Transverse colon (tissue), 4 donors: ENCODE results near the gene GAB2. TPM values are rescaled to one million over a fixed set of nuclear protein-coding genes. Genes with fewer than 3 reads are reported as not detected.
A peak's percentile ranks its signal among the peaks of the same experiment; 100 is the strongest.

ENCODE experiments used
- DNase-seq: peaks from one replicate; pipeline ENCODE4 v3.0.0-alpha.2; 2019
- H3K27ac ChIP-seq, 4 donors: fragments of 200-600 bp; sonication (generic); 2 replicates each; pipeline ENCODE4 v1.5.1; 2016 to 2018; ENCODE audit warnings: inconsistent platforms in 4 of 4
- H3K27me3 ChIP-seq: fragments of 200-600 bp; sonication (generic); 2 replicates; pipeline ENCODE4 v1.5.1; 2017; ENCODE audit warnings: inconsistent platforms
- H3K36me3 ChIP-seq, 4 donors: fragments of 200-600 bp; sonication (generic); 2 replicates each; pipeline ENCODE4 v1.5.1; 2017 to 2019; ENCODE audit warnings: inconsistent platforms in 4 of 4
- H3K4me1 ChIP-seq, 4 donors: fragments of 200-600 bp; sonication (generic); 2 replicates each; pipeline ENCODE4 v1.5.1; 2017 to 2020; ENCODE audit warnings: inconsistent platforms in 4 of 4
- H3K4me3 ChIP-seq, 4 donors: fragments of 200-600 bp; sonication (generic); 1 replicate in 1 of 4; 2 replicates in 3 of 4; pipeline versions ENCODE4 v1.5.1 to v1.6.1; 2017 to 2019; ENCODE audit warnings: inconsistent platforms in 4 of 4
- H3K9me3 ChIP-seq, 2 donors: fragments of 200-600 bp; sonication (generic); 2 replicates each; pipeline ENCODE4 v1.5.1; 2017 to 2019; ENCODE audit warnings: inconsistent platforms in 2 of 2
- EP300 ChIP-seq: sonication (generic); formaldehyde crosslinking; IDR thresholded peaks from one replicate; pipeline ENCODE4 v1.6.1; 2017; ENCODE audit warnings: antibody characterized with exemption, low read depth
- POLR2A ChIP-seq: fragments of 450-650 bp; IDR thresholded peaks from one replicate; pipeline ENCODE4 v1.6.1; 2016; ENCODE audit warnings: antibody characterized with exemption, mild to moderate bottlenecking, moderate library complexity
- POLR2AphosphoS5 ChIP-seq, 3 donors: sonication (generic); formaldehyde crosslinking; IDR thresholded peaks; one replicate each; pipeline ENCODE4 v1.6.1; 2016; ENCODE audit warnings: antibody characterized with exemption in 3 of 3
- WGBS, 2 donors: methylation state at CpG; one replicate each; pipeline ENCODE4 v1.1.5; 2018; ENCODE audit warnings: low coverage in 1 of 2; 5-methylcytosine and 5-hydroxymethylcytosine counted together
- in situ Hi-C, 4 donors: fragments of 200-750 bp; cut with MboI; loops; one replicate each; pipeline versions ENCODE4 v1.15.0 to v1.15.1; 2017; ENCODE audit warnings: low sequenced_read_pairs in 3 of 4, low pct_ligation_motif_present in 1 of 4, low pct_unique_long_range_greater_than_20kb in 1 of 4
- intact Hi-C: fragments of 100-400 bp; cut with DNase I; formaldehyde crosslinking; loops from one replicate; pipeline ENCODE4 v1.15.1; 2023; ENCODE audit warnings: low total_unique reads
- total RNA-seq, 4 donors: library from RNA; depleted of rRNA; stranded (reverse); fragments of >200 nt; gene quantifications; one replicate each; pipeline ENCODE4 v1.1.0, GENCODE V29; 2016
- TF ChIP-seq, protein P1 (sequence below), 5 experiments: fragments of 200-600 bp in 3 of 5; fragments of 450-650 bp in 2 of 5; sonication (generic) in 3 of 5; IDR thresholded peaks; 1 replicate in 2 of 5; 2 replicates in 3 of 5; pipeline ENCODE4 v1.5.1; 2016 to 2017; ENCODE audit warnings: antibody characterized with exemption in 5 of 5, inconsistent platforms in 3 of 5, mild to moderate bottlenecking in 2 of 5, moderate library complexity in 1 of 5

Gene GAB2
- total RNA-seq, 4 donors from 2014 or later, result 5.8 to 35.7 (median 22.9) TPM

DNA sequence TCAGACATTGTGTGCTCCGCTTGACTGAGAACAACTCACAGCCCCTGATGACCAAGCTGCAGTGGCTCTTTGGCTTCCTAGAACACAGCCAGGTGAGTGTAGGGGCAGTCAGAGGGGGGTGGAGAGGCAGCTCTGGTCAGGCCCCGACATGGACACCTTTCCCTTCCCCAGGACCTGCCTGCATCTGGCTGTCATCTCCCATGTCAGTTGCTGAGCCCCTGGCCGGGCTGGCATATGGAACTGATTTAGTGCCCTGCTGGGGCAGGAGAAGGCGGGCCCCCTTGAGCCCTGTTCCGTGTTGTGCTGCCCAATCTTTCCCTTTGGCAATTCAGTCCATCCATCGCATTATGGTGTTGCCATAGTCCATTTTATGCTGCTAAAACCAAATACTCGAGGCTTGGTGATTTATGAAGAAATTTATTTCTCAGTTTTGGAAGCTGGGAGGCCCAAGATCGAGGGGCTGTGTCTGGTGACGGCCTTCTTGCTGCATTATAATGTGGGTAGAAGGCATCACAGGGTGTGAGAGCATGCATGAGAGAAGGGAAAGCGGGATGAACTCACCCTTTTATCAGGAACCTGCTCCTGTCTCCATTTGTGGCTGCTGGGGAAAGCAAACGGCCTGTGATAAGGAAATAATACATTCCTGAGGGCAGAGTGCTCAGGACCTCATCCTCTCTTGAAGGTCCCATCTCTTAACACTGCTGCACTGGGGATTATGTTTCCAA lies 209.9 kb downstream of the GAB2 start:
- Histone ChIP-seq H3K27ac (no peak overlapping the region), H3K36me3 (peaks cover 0 to 5% (median 0%) of the 10 kb centered on the region in 4 donors), H3K4me3 (no peak overlapping the region), H3K27me3 (no peaks in the 10 kb centered on the region), H3K9me3 (no peaks in the 10 kb centered on the region), H3K4me1 (peaks cover 0 to under 1% (median 0%) of the 10 kb centered on the region in 4 donors)
- TF ChIP-seq, protein P1, sequence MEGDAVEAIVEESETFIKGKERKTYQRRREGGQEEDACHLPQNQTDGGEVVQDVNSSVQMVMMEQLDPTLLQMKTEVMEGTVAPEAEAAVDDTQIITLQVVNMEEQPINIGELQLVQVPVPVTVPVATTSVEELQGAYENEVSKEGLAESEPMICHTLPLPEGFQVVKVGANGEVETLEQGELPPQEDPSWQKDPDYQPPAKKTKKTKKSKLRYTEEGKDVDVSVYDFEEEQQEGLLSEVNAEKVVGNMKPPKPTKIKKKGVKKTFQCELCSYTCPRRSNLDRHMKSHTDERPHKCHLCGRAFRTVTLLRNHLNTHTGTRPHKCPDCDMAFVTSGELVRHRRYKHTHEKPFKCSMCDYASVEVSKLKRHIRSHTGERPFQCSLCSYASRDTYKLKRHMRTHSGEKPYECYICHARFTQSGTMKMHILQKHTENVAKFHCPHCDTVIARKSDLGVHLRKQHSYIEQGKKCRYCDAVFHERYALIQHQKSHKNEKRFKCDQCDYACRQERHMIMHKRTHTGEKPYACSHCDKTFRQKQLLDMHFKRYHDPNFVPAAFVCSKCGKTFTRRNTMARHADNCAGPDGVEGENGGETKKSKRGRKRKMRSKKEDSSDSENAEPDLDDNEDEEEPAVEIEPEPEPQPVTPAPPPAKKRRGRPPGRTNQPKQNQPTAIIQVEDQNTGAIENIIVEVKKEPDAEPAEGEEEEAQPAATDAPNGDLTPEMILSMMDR (IDR thresholded peaks at IDR 0.05), result no peak
- TF ChIP-seq EP300 (no peak), POLR2A (no peak), POLR2AphosphoS5 (IDR thresholded peaks at IDR 0.05) (no peak)
- 89 to 90% methylated on average over 8 to 11 of the region's 11 CpGs for WGBS, 2 donors
- intact Hi-C loops, result no loop called here
- DNase-seq, result no peak
- in situ Hi-C loops, result no loop called here

DNA sequence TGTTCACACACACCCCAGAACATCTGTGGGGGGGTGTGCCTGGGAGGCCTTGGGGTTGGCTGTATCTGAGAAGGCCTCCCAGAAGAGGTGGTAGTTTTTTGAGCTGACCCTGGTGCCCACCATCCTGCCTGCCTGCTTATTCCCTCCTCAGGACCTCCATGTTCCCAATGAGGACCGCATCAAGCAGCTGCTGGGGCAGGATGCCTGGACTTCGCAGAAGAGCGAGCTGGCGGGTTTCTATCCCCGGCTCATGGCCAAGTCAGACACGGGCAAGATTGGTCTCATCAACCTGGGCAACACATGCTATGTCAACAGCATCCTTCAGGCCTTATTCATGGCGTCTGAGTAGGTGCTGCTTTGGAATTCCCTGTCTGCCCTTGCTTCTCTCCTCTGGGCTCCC lies 211.9 kb downstream of the GAB2 start:
- Histone ChIP-seq H3K4me1 (peaks cover 0 to 6% (median 0%) of the 10 kb centered on the region in 4 donors), H3K27me3 (no peaks in the 10 kb centered on the region), H3K27ac (no peak overlapping the region), H3K9me3 (no peaks in the 10 kb centered on the region), H3K36me3 (peaks cover 0 to 5% (median 0%) of the 10 kb centered on the region in 4 donors), H3K4me3 (no peak overlapping the region)
- no peak for DNase-seq
- 95% methylated on average over 7 of the region's 7 CpGs; no CpG with 5 or more reads in 1 of the 2 donors for WGBS, 2 donors
- TF ChIP-seq, protein P1 (IDR thresholded peaks at IDR 0.05), result no peak
- TF ChIP-seq POLR2AphosphoS5 (IDR thresholded peaks at IDR 0.05) (no peak), EP300 (no peak), POLR2A (no peak)
- intact Hi-C loops, result no loop called here
- in situ Hi-C loops, result no loop called here

GRCh38 chr11:78205256-78205655 lies 212.4 kb downstream of the GAB2 start:
- H3K4me1 ChIP-seq, result peaks cover 0 to 6% (median 0%) of the 10 kb centered on the region in 4 donors
- in situ Hi-C loops, result no loop called here
- H3K9me3 ChIP-seq, result no peaks in the 10 kb centered on the region
- intact Hi-C loops, result no loop called here
- no peak overlapping the region for H3K4me3 ChIP-seq
- WGBS, 2 donors, result 96% methylated on average over 4 of the region's 4 CpGs; no CpG with 5 or more reads in 1 of the 2 donors
- H3K27ac ChIP-seq, result no peak overlapping the region
- H3K27me3 ChIP-seq, result no peaks in the 10 kb centered on the region
- H3K36me3 ChIP-seq, result peaks cover 0 to 4% (median 0%) of the 10 kb centered on the region in 4 donors
- DNase-seq, result no peak
- TF ChIP-seq POLR2A (no peak), EP300 (no peak), POLR2AphosphoS5 (IDR thresholded peaks at IDR 0.05) (no peak)
- TF ChIP-seq, protein P1 (IDR thresholded peaks at IDR 0.05), result no peak

DNA sequence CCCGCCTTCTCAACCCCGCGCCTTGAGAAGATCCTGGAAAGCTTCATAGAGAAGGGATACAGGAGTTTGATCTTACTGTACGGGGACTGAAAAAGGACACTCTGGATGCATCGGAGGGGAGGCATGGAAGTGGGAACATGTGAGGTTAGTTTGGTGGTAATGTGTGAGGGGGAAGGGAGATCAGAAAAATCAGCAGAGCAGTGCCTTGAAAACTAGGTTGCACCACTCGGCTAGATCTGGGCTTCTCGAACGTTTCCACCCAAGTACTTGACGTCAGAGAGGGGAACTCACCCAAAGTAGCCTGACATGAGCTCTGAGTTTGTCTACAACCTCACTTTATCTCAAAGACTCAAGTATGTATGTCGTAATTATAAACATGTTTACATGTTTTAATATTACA lies 214.4 kb downstream of the GAB2 start:
- intact Hi-C loops, result no loop called here
- Histone ChIP-seq H3K9me3 (no peaks in the 10 kb centered on the region), H3K4me1 (peaks cover 0 to 6% (median 0%) of the 10 kb centered on the region in 4 donors), H3K27me3 (no peaks in the 10 kb centered on the region), H3K36me3 (no peaks in the 10 kb centered on the region), H3K27ac (peak overlapping the region in 2 of 4 donors; percentile 32 to 33), H3K4me3 (no peak overlapping the region)
- in situ Hi-C loops, result no loop called here
- no peak for DNase-seq
- no peak for TF ChIP-seq POLR2AphosphoS5 (IDR thresholded peaks at IDR 0.05)
- TF ChIP-seq, protein P1 (IDR thresholded peaks at IDR 0.05), result no peak
- no peak for TF ChIP-seq EP300
- TF ChIP-seq POLR2A, result no peak
- WGBS, 2 donors, result 69 to 87% methylated on average over 10 of the region's 10 CpGs
